Activated CD8-positive, alpha-beta memory T cell treated with anti-CD3 and anti-CD28 coated beads for 24 hours (primary cell): Measurements from ENCODE around the gene MICAL2.
A peak's percentile ranks its signal among the peaks of the same experiment; 100 is the strongest.

ENCODE experiments used
- DNase-seq: peaks from one replicate; pipeline ENCODE4 v3.0.0-alpha.2; 2020

The MICAL2 gene

GRCh38 chr11:12276831-12277475 is 166.6 kb downstream of the MICAL2 start:
- DNase-seq = no peak

DNA sequence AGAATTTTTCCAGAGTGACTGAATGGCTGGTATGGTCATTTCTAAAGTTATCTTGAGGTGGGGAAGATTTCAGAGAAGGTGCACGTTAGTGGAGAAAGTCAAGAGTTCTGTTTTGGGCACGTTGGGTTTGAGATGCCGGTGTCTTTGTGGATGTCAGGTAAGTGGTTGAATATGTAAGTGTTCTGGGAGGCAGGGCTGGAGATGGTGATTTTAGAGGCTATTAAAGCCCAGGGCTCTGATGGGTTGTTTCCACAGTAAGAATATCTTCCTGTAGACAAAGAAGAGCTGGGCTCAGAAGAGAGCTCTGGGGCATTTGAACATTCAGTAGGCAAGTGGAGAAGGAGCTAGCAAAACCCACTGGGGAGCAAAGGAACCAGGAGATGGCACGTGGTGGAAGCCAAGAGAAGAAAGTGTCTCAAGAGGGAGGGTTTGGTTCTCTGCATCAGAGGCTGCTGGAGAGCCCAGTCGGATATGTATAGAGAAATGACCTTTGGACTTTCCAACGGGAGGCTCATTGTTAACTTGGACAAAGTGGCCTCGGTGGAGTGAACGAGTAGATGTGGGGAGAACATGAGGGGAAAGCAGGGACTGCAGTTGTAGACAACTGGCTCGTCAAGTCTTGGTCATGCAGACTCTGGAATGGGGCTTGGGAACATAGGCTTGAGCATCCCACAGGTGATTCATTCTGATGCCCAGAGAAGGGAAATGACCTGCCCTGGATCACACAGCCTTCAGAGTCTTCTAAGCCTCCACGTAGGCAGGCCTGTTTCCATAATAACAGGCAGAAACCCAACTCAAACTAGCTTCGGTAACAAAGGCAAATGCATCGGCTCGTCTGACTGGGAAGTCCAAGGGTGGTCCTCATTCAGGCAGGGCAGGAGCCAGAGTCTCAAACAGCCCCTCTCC is 168.6 kb downstream of the MICAL2 start:
- peak; percentile 42 for DNase-seq

DNA sequence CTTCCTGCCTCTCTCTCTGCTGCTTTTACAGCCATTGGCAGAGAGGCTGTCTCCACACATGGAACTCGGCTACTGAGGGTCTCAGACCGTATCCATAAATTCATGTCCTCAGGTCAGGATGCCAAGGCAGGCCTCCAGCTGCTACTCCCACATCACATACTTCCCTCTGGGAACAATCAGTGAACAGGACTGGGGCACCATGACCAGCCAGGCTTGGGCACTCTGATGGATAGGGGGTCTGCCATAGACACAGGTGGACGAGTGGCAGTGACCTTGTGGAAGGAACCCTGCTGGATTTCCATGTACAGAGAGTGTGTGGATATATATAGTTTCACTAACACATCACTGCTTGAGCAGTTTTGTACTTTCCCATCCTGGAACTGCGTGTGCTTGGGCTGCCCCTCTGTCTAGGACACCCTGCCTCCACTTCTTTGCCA is 169.3 kb downstream of the MICAL2 start:
- peak; percentile 46 for DNase-seq

- peak; percentile 52 for DNase-seq
These were observed 169.9 kb downstream of the MICAL2 start for GRCh38 chr11:12280199-12280837.

- DNase-seq = peak; percentile 57
These were observed 170.6 kb downstream of the MICAL2 start for GRCh38 chr11:12280838-12281565.

GRCh38 chr11:12281571-12282478 is 171.4 kb downstream of the MICAL2 start:
- peak; percentile 92 for DNase-seq

DNA sequence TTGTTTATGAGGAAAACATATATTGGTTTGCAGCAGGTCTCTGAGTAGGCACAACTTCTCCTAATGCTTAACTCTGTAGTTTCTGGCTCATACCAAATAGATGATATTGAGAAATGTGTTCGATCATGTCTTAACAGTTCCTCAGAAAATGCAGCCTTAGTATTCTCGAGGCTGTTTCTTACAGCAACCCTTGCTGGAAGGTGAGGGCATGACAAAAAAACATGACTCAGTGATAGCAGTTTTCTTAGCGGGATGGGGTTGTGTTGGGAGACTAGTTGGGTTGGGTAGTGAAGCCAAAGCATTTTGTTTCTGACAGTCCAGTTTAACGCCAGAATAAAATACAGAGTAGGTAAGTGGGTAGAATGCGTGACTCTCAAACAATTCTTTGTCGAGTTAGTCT is 172.3 kb downstream of the MICAL2 start:
- DNase-seq = no peak

DNA sequence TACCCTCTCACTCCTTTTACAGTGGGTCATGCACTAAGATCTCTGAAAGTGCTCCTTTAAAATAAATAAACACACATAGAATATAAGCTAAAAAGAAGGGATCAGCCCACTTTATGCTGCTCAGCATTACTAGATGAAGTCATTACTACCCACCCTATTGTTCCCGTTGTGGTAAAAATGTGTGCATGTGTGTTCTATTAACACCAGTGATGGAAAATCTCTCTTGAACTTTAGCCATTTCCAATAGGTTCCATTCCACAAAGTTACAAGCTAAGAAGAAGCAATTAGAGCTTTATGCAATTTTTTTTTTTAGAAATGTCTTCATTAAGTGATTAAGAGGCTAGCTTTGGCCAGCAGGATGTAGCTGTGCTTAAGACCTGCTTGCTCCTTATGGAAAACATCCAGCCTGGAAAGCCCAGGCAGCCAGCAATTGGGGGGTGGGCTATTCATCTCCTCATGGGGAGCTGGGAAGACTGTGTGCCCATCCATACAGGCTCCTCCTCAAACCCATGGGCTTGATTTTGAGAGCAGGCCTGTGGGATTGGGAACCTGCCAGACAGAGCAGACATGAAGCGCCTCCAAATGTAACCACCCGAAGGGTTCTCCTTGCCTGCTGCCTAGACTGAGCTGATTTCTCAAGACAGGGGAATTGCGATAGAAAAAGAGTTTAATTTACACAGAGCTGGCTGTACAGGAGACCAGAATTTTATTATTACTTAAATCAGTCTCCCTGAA is 174.1 kb downstream of the MICAL2 start:
- DNase-seq = peak; percentile 7

GRCh38 chr11:12285106-12285505 is 174.7 kb downstream of the MICAL2 start:
- peak; percentile 37 for DNase-seq

DNA sequence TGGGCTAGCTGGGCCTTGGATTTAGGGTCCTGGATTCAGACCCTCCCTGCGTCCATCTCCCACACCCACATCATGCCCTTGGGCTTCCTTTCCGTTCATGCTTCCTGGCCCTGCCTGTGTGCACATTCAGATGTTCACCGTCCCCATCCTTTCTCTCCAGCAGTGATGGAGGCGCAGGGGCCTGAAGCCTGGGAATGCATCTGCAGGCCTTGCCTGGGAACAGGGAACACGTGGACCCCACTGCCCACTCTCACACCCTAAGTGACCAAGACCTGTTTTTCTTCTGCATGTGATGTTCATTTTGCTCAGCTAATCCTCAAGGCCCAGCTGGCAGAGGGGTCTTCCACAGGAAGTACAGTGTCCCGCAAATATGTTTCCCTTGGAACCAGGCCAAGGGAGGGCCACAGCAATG is 175.4 kb downstream of the MICAL2 start:
- DNase-seq = peak; percentile 21

DNA sequence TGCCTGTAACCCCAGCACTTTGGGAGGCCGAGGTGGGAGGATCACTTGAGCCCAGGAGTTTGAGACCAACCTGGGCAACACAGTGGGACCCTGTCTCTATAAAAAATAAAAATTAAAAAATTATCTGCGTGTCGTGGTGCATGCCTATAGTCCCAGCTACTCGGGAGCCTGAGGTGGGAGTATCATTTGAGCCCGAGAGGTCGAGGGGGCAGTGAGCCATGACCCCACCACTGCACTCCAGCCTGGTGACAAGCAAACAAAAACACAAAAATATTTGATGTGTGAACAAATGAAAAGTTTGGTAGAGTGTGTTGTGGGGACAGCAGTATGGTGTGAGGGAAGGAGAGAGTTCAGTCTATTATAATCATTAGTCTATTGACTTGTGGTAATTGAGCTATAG is 176.2 kb downstream of the MICAL2 start:
- no peak for DNase-seq

DNA sequence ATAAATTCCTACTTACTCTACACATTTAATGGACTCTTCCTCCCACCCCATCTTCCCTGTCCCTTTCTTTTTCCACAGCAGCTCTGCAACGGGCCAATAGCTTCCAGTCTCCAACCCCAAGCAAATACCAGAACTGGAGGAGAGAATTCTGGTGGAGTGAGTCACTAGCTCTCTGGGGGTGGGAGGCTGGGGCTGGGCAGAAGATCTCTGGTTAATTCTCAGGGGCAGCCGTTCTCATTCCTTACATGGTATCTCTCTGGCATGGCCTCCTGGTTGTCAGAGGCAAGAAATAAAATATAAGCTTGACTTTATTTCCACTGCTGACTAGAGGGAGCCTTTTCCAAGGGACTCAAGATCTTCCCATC is 176.6 kb downstream of the MICAL2 start:
- DNase-seq = peak; percentile 30

GRCh38 chr11:12287374-12288211 is 177.2 kb downstream of the MICAL2 start:
- DNase-seq = no peak

DNA sequence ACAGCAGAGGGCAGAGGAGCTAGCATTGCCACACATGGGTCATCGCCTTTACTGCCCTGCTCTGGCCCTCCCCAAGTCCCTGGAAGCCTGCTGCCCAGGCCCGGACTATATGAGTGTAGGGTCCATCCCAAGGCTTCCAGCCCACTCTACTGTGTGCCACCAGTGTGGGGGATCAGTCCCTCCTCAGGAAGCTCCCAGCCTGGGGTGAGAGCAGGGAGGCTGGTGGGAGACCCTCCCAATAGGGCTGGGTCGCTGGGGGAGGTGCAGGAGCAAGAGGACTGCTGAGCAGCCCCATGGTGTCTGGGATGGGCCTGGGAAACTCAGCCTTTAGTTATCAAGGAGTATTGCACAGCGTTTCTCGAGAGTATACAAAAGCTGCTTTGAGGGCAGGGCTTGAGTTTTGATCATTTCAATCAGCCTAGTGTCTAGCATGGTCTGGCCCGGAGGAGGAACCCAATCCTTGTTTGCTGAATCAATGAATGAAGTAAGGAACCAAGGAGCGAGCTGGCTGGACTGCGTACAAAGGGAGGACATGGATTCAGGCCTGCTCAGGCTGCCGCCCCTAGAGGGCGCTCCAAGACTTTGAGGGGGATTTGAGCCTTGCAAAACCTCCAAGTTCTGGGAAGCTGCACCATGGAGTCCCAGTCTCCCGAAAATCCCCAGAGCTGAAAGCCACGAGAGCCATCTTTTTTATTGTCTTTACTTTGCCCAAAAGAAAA is 178.0 kb downstream of the MICAL2 start:
- DNase-seq = peak; percentile 73

DNA sequence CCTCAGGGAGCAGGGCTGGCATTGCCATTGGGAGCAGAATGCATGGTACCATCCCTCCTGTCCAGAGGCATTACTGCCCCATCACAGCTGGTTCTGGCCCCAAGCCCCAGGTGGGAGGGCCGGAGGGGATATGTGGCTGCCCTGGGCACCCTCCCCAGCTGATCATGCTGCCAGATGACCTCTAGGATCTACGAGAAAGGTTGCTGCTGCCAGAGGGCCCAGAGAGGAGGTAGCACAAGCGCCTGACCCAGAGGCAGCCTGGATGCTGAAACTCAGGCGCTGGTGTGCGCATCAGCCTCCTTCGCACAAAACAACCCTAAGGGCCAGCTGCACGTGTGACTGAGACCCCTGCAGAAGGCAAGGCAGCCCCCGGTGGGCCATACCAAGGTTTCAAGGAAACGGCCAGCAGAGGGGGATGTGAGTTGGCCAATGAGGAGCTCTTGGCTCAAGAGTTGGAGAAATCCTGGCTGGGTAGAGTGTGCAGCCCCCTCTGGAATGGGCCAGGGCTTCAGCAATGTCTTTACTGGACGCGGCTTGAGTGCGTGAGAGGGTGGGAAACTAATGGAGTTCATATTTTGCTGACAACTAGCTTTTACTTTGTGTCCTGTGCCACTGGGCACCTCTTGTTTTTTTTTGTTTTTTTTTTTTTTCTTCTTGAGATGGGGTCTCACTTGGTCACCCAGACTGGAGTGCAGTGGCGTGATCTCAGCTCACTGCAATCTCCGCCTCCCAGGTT is 178.7 kb downstream of the MICAL2 start:
- DNase-seq = no peak

- no peak for DNase-seq
These were observed 179.5 kb downstream of the MICAL2 start for GRCh38 chr11:12289667-12290476.

DNA sequence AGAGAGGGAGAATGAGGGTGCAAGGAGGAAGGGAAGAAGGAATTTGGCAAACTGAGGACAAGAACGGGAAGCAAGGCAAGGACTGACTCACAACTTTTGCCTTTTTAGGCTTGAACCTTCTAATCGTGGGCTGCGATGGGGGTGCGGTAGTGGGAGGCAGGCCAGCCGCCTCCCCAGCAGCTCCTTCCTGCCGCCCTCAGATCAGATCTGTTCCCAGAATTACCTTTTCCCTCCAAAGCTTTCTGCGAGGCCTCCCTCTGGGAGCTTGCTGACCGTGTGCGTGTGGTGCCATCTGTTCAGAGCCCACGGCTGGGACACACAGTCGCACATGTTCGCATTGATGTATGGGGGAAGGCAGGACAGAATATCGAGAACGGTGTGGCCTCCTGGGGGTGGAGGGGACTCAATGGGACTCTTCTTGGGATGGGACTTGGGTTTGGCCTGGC is 180.1 kb downstream of the MICAL2 start:
- DNase-seq = no peak

GRCh38 chr11:12291313-12291712 is 180.9 kb downstream of the MICAL2 start:
- no peak for DNase-seq
